Cardiac fibroblast (primary cell): ENCODE results near the gene KRT3.

ENCODE experiments used
- DNase-seq, 2 donors: peaks; one replicate each; pipeline versions ENCODE4 v3.0.0 to v3.0.0-alpha.2; 2010; ENCODE audit warnings: low read depth in 2 of 2
- H3K4me3 ChIP-seq, 2 donors: replicated peaks in 1 of 2; 1 replicate in 1 of 2; 2 replicates in 1 of 2; pipeline ENCODE4 v1.5.1; 2011; ENCODE audit warnings: low read depth in 2 of 2, low read length in 2 of 2, mild to moderate bottlenecking in 2 of 2, moderate library complexity in 1 of 2
- TF ChIP-seq, protein P1 (sequence below): IDR thresholded peaks from one replicate; pipeline ENCODE4 v1.5.1; 2011; ENCODE audit warnings: low read depth, mild to moderate bottlenecking, low read length, inconsistent platforms

The KRT3 gene

DNA sequence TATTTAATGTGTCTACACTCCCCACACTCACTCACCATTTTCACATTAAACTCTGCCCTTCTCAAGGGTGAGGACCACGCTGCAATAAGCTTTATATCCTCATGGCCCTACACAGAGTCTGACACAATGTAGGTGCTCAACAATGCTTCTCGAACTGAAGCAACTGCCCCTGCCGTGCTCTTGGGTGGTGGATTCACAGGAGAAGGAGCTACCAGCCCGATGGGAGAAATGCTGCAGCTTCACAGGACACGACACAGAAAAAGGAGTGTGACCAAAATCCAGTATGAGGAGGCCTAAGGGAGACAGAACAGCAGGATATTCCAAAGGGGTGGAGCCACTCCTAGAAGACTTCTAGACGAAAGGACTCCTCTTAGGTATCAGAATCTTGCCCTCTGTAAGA lies 6.5 kb upstream of the KRT3 start:
- no peak for DNase-seq
- TF ChIP-seq, protein P1, sequence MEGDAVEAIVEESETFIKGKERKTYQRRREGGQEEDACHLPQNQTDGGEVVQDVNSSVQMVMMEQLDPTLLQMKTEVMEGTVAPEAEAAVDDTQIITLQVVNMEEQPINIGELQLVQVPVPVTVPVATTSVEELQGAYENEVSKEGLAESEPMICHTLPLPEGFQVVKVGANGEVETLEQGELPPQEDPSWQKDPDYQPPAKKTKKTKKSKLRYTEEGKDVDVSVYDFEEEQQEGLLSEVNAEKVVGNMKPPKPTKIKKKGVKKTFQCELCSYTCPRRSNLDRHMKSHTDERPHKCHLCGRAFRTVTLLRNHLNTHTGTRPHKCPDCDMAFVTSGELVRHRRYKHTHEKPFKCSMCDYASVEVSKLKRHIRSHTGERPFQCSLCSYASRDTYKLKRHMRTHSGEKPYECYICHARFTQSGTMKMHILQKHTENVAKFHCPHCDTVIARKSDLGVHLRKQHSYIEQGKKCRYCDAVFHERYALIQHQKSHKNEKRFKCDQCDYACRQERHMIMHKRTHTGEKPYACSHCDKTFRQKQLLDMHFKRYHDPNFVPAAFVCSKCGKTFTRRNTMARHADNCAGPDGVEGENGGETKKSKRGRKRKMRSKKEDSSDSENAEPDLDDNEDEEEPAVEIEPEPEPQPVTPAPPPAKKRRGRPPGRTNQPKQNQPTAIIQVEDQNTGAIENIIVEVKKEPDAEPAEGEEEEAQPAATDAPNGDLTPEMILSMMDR, result no peak
- no peak overlapping the region for H3K4me3 ChIP-seq

DNA sequence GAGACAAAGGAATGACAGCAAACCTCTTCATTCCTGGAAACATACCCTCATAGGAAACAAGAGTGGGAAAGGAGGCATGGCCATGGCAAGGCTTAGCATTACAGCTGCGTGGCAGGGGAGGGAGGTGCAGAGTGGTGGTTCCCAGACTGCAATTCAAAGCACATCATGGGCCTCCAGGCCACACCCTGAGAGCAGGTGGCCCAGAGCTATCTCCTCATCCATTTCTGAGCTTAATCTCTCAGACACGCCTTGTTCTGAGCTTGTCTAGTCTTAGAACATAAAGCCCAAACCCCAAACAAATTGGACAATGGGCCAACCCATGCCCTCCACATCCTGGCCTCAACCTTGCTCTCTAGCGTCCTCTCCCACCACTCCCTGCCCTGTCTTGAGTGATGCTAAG lies 5.9 kb upstream of the KRT3 start:
- DNase-seq, result no peak
- H3K4me3 ChIP-seq, result no peak overlapping the region
- TF ChIP-seq, protein P1, result no peak

DNA sequence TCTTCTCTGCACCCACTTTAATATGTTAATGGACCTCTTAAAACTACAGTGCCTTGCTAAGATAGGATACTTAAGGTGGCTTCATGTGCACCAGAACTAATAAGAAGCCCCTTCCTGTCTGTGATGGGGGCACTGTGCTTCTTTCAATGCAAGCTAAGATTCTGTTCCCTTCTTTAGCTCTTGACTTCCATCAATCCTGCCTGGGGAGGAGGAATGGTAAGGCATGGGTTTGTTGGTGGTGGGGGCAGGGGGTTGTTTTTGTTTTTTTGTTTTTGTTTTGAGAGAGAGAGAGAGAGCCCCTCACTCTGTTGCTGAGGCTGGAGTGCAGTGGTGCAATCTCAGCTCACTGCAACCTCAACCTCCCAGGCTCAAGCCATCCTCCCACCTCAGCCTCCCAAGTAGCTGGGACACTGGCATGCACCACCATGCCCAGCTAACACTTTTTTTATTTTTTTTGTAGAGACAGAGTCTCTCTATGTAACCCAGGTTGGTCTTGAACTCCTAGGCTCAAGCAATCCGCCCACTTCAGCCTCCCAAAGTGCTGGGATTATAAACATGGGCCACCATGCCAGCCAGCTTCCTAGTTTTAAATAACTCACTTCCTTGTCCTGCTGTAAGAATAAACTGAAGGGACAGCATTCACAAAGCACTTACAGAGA lies 4.5 kb upstream of the KRT3 start:
- no peak for DNase-seq
- TF ChIP-seq, protein P1, result no peak
- H3K4me3 ChIP-seq, result no peak overlapping the region

DNA sequence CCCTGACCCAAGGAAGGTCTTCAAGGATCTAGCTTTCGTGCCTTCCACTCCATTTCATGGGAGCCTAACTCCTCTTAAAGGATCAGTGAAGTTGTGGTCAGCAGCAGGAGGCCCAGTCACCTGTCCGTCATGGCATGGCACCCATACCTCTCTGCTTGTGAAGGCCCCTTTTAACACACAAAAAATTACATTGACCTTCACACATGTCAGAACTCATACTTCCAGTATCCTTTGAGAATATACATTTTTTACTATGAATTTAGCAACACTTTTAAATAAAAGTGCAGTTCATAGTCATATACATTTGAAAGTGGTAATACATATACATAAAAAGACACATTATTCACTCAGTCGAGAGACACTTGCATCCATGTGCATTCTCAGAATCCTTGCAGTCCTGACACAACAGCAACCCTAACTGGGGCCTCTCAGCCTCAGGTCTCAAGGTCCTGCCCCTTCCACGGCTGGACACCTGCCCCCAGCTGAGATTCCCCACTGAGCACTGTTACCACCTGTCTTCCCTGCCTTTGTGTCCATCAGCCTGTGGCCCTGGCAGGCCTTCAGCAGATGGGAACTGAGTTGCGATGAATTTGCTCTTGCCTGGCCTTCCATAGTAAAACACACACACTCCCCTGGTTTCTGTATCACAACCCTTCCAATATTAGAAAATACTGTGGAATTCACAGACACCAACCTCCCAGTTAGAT lies 3.7 kb upstream of the KRT3 start:
- H3K4me3 ChIP-seq, result no peak overlapping the region
- no peak for DNase-seq
- TF ChIP-seq, protein P1, result no peak

DNA sequence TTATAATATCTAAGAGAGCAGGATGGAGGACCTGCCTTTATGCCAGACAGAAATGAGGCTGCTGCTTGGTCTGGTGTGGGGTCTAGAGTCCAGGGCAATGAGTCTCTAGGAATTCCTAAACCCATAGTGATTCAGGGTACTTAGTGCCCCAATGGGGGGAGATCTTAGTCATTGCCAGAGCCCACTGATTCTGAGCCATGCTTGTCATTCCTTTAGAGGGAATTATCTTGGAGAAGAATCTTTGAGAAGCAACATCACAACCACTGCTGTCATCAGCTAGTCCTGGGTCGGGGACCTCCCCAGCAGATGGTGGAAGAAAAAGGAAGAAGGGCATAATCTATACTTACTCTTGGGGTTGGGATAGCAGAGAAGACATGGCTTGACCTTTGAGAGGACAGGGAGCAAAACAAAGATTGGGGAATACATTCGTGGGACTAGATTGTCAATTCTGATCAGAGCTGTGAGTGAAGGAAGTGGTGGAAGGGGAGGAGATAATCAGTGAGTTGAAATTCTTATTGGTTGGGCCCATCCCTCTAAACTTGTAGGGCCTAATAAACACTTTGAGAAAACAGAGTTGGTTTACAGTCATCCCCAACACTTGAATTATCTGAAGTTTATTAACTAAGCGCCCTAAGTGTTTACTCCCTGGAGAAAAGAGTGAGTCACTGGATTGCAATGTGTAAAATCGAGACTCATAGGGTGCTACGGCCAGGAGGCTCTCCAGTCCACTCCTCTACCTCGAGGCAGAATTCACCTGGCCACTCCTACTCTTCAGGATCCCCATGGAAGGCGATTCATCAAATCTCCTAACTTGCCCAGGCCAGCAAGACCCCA lies 3.0 kb upstream of the KRT3 start:
- H3K4me3 ChIP-seq, result no peak overlapping the region
- TF ChIP-seq, protein P1, result no peak
- peak in 1 of 2 donors; percentile 19 for DNase-seq

DNA sequence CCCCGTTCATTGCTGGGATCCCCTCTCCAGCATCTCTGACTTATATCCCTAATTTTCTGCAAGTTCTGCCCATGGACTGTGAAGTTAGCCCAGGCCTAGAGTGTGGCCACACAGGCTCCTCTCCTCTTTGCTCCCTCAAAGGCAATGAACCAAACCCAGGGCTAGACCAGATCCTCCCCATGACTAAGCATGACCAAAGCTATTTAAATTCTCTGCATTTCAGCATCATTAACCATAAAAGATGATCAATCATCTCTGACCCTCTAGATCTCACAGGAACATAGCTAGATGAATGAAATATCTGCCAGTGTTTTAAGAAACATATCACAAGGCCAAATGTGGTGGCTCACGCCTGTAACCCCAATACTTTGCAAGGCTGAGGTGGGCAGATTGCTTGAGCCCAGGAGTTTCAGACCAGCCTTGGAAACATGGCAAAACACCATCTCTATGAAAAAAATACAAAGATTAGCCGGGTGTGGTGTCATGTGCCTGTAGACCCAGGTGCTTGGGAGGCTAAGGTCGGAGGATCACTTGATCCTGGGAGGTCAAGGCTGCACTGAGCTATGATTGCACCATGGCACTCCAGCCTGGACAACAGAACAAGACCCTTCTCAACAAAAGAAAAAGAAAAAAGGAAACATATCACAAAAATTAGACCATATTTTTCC lies 2.2 kb upstream of the KRT3 start:
- no peak overlapping the region for H3K4me3 ChIP-seq
- TF ChIP-seq, protein P1, result no peak
- peak in 1 of 2 donors; percentile 16 for DNase-seq
